OCI-LY7 (cell line): ENCODE data around the gene ABCC4.
"Not testable (repeated sequence)": the region's sequence is repeated elsewhere in the genome, so short reads cannot be mapped to it uniquely, and the experiment has no call there.

Experiments
- CTCF ChIP-seq: fragments of 200-600 bp; sonication (generic); conservative IDR thresholded peaks from 2 replicates; pipeline ENCODE4 v1.5.1; 2014; ENCODE audit warnings: mild to moderate bottlenecking, antibody characterized with exemption, low read length, moderate library complexity, mixed read lengths
- EZH2phosphoT487 ChIP-seq: fragments of 200-600 bp; sonication (generic); IDR thresholded peaks from 2 replicates; pipeline ENCODE4 v1.6.1; 2018; ENCODE audit warnings: low read depth, borderline replicate concordance, mild to moderate bottlenecking, mixed run types, antibody characterized with exemption, low read length, moderate library complexity, mixed read lengths

GRCh38 chr13:95268343-95269065 is 32.7 kb downstream of the ABCC4 start:
- not testable (repeated sequence) for TF ChIP-seq CTCF, EZH2phosphoT487
